Right kidney (tissue), 9 donors: ENCODE data around the gene XPNPEP3.
"Not testable (repeated sequence)": the region's sequence is repeated elsewhere in the genome, so short reads cannot be mapped to it uniquely, and the experiment has no call there.

Source experiments
- DNase-seq: peaks from one replicate; pipeline ENCODE4 v3.0.0-alpha.2; 2016
- long read RNA-seq, 8 donors: transcript quantifications; one replicate each; lab custom pipeline, GENCODE V29; 2026

XPNPEP3 gene
- long read RNA-seq, donor 1, partial matches to known transcripts = 0 of 1 reads
- long read RNA-seq, donor 1, other reads (novel, unspliced or antisense) = 0 of 1 reads
- long read RNA-seq, donor 2, partial matches to known transcripts = 0 of 4 reads
- long read RNA-seq, donor 2, other reads (novel, unspliced or antisense) = 0 of 4 reads
- long read RNA-seq, donor 3 = 0 reads
- long read RNA-seq, donor 4, partial matches to known transcripts = 0 of 1 reads
- long read RNA-seq, donor 4, other reads (novel, unspliced or antisense) = 0 of 1 reads
- long read RNA-seq, donor 5, partial matches to known transcripts = 0 of 4 reads
- long read RNA-seq, donor 5, other reads (novel, unspliced or antisense) = 0 of 4 reads
- long read RNA-seq, donor 6, transcript XPNPEP3-205 (3 exons, 1,418 nt) = major isoform, 5 of 5 reads
- long read RNA-seq, donor 6, partial matches to known transcripts = 0 of 5 reads
- long read RNA-seq, donor 6, other reads (novel, unspliced or antisense) = 0 of 5 reads
- long read RNA-seq, donor 7, full-length matches to known transcripts = 11 of 17 reads
- long read RNA-seq, donor 7, partial matches to known transcripts = 6 of 17 reads
- long read RNA-seq, donor 7, other reads (novel, unspliced or antisense) = 0 of 17 reads
- long read RNA-seq, donor 8, full-length matches to known transcripts = 7 of 13 reads
- long read RNA-seq, donor 8, partial matches to known transcripts = 0 of 13 reads
- long read RNA-seq, donor 8, other reads (novel, unspliced or antisense) = 6 of 13 reads

DNA sequence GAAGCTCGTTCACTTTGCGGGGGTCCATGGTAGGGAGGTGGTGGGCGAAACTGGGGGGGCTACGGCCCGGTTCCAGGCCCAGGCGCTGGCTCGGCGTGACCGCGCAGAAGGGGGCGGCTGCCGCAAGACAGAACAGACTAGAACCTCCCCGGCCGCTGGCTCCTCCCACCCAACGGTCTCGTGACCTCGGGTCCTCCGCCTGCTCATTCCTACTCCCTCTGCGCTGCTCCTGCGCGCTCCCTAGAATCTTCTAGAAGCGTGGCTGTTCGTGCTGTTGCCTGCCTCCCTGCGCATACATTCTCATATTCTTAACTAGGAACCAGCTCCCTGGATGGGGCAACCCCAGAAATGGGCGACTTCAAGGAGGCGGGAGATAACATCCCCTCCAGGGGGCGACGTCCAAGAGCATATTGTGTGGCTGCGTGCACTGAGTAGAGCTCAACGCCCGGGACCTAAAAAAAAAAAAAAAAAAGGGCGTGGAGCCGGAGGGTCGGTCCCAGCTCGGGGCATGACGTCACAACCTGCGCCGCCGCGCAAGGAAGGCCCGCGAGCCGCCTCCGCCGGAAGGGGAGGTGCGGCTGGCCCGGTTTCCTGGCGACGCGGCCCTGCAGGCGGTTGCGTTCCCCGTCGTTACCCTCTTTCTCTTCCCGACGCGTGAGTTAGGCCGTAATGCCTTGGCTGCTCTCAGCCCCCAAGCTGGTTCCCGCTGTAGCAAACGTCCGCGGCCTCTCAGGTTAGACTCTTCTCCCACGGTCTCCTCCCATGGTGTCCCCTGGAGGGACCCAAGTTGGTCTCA lies at the start of gene XPNPEP3, which contains the start of gene ST13:
XPNPEP3 (plus strand) TSS at position 636 of the 796 bp plus-strand sequence; CDS start at position 670, 34 bp downstream.
ST13 (minus strand) TSS at position 127 of the 796 bp plus-strand sequence; CDS start at position 28, 99 bp downstream.
- DNase-seq = peak; percentile 98

DNA sequence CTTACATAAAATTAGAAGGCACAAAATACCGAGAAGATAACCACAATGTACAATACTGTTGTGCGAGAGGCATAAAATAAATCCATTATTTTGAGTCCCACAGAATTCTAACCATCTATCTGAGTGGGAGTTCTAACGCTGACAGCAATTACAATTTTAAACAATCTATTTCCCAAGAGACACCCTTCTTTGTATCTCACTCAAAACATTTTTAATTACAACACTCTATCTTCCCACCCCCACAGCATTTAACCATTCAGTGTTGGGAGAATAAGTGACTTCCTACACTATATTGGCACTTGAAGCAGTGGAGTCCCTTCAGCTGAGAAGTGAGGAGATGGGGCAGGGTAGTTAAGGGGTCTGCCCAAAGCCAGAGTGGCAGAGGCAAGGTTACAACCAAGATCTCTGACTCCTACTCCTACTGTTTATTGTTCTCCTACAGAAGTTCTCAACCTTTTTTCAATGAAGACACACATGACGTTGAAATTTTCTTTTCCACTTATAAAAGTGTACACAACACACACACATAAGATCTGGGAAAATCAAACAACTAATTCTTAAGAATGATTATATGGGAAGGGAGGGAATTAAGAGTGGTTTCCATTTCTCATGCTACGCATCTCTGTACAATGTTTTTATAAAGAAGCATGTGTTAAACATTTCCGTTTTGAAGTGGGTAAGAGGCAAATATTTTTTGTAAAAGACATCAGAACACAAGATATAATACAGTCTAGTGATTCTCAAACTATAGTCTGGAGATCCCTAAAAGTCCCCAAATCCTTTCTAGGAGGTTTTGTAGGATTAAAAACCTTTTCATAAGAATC lies 48.7 kb upstream of the XPNPEP3 start:
- DNase-seq = no peak

DNA sequence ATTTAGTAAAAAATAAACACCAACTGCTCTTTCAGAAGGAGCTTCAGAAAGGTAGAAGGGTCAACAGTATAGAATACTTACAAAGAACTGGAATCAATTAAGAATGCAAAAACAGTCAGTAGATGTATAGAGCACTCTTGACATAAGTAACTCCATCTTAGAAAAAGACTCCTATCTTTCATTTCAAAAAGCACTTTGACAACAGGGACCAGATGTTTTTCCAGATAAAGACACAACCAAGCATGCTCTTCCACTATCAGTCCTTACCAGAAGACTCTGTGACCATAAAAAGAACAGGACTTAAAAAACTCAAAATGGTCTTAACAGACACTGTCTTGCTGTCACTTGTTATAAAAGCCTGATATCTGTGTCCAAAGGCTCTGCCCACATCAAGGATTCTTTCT lies 43.0 kb upstream of the XPNPEP3 start:
- no peak for DNase-seq

DNA sequence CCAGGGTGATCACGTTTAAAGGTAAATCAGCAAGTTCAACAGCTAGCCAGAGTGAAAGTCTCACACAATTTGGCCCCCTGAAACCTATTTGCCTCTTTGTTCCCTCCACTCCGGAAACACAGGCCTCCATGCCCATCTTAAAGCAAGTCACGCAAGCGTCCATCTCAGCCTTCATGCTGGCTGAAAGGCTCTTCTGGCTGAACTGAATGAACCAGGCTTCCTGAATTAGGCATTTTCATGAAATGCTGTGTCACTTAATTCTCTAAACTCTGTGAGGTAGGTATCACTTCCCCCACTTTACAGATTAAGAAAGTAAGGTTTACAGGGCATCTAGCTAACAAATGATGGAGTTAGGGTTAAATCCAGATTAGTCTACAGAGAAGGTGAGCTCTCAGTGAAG lies 39.2 kb upstream of the XPNPEP3 start:
- no peak for DNase-seq

DNA sequence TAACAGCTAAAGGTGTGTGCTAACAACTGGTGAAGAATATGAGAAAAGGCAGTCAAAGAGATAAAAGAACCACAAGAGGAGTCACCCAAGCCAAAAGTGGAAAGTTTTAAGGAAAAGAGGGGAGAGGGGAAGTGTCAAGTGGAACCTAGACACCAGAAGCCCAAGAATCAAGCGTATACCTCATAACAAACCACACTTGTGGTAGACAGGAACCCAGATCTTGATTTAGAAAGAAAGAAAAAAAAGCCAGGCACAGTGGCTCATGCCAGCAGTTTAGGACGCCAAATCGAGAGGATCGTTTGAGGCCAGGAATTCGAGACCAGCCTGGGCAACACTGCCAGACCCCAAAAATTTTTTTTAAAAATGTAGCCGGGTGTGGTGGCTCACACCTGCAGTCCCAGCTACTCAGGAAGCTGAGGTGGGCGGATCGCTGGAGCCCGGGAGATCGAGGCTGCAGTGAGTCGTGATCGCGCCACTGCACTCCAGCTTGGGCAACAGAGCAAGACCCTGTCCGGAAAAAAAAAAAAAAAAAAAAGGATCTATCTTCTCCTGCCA lies 38.7 kb upstream of the XPNPEP3 start:
- no peak for DNase-seq

DNA sequence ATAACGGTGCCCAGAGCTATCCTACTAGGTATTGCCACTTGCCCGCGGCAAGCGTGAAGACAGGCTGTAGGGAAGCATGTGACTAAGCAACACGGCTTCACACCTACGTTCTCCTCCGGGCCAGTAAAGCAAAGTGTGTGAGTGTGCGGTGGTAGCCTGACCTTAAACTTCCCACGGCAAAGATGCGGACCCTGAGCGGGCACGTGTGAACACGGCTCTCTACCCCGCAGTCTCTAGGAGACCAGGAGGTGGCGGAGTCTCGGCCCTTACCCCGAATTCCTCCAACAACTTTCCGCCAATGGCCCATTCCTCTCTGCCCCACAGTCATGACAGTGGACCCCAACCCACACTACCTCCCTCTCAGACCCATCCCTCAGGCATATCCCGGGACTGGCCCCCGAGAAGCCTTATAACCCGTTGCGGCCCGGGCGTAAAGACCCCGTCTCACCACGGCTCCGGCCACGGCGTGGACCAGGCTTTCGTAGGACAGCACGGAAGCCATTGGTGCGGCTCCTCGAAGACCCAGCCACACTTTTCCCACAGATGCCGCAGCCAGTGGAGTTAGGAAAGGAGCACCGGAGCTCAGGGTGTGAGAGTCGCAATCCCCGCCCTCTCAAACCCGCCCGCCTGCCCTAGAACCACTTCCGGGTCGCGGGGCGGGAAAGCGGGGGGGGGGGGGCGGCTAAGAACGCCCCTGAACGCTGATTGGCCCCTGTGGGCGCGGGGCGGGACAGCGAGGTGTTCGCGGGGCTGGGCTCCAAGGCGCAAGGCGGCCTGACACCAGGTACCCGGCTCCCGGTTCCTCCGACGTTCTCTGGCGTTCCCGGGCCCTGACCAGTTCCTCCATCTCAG lies 38.0 kb upstream of the XPNPEP3 start, which contains the start of gene SLC25A17:
SLC25A17 (minus strand) TSS at position 600 of the 852 bp plus-strand sequence; CDS start at position 502, 98 bp downstream.
- DNase-seq = peak; percentile 79

DNA sequence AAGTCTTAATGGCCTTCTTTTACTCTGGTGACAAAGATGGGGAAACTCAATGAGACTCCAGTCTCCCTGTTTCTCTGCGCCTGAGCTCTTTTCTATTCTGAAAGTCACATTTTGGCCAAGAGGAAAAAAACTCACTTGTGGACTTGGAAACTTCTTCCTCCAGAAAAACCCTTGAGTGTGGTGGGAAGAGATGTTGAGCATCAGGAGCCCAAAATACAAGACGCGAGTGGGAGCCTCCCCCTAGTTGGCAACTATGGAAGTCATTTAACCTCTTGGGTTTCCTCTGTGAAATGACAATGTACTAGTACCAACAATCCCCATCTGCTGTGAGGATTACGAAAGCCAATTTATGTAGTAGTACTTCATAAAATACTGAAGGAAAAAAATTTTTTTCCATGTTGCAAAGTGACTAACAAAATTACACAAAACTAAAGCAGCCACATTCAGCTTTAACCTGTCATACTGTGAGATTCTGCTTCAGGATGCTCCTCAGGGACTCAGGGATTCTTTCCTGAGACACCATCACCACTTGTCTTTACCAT lies 37.3 kb upstream of the XPNPEP3 start:
- DNase-seq = no peak

DNA sequence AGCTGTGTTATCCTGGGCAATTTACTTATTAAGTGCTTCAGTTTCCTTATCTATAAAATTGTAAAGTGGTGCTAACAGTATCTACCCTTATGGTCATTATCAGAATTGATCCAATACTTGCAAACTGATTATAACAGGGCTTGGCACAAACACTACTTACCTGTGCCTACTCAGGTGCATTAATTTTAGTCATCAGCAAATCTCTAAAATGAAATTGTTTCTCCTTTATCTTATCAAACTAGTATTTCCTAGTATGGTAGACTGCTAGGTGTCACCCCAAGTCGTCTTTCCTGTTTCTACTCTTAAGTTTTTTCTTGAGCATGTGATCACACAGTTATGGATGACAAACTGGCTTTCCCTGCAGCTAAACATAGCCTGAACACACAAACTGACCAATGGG lies 33.5 kb upstream of the XPNPEP3 start:
- no peak for DNase-seq

DNA sequence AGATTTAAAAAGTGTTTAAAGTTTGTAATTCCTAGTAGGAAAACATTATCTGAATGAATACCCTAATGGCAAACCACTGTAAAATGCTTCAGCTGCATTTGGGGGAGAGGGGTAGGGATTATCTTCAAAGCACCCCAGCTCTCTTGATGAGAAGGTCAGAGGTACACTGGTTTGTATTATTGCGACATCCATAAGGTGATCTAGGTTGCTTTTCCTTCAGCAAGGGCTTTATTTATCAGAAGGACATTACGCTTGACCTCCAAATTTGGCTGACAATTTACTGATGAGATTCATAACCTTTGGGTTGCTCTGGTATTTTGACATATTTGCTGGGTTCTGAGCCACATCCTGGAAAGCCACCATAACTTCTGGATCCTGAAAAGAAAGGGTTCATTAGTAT lies 30.7 kb upstream of the XPNPEP3 start:
- DNase-seq = not testable (repeated sequence)

DNA sequence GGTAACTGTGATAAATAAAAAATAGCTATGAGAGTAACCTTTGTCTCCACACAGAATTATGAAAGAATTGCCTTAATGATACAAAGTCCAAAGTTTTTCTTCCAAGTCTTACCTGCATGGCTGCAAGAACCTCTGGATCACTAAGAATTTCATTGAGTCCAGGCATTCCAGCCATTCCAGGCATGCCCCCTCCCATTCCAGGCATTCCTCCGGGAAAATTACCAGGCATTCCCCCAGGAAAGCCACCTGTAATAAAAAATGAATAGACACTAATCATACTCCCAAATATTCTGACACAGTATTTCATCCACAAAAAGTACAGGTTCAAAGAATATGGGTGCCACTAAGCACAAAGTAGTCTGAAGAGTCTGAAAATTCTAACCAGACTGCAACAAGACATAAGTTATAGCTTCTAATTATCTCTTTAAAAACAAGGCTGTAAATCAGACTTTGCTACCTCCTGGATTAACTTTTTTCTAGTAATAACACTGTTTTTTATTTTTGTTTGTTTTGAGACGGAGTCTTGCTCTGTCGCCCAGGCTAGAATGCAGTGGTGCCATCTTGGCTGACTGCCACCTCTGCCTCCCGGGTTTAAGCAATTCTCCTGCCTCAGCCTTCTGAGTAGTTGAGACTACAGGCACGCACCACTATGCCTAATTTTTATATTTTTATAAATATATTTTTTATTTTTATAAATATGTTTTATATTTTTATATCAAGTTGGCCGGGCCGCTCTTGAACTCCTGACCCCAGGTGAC lies 29.8 kb upstream of the XPNPEP3 start:
- no peak for DNase-seq

DNA sequence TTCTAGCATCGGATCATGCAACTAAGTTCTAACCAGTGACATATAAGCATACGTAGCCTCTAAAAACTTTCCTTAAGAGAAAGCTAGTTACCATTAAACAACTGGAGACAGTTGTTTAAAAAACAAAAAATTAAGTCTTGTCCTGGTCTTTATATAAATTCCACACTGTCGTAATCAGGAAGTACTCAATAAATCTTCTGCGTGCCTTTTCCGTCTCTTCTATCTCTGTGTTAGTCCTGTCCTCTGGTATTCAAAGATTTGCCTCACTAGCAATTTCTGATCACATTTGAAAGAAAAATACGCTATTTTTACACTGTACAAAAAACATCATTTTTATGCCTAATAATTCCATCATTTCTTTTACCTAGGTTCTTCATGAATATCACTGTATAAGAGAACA lies 27.8 kb upstream of the XPNPEP3 start:
- DNase-seq = no peak

DNA sequence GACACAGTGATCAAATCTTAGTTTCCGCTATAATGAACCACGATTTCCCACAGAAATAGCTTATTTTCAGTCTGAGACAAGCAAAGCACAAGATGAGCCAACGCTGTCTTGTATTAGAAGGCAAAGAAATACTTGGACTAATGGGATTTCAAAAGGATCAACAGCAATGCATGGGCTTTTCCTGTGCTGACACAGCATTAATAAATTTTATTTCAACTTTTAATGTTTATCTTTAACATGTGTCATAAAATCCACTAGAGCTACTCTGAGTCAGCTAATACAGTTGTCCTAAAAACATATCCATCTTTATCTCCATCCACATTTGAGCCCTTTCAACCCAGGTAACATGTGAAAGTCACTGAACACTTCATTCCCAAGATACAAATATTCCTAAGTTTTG lies 22.3 kb upstream of the XPNPEP3 start:
- no peak for DNase-seq

DNA sequence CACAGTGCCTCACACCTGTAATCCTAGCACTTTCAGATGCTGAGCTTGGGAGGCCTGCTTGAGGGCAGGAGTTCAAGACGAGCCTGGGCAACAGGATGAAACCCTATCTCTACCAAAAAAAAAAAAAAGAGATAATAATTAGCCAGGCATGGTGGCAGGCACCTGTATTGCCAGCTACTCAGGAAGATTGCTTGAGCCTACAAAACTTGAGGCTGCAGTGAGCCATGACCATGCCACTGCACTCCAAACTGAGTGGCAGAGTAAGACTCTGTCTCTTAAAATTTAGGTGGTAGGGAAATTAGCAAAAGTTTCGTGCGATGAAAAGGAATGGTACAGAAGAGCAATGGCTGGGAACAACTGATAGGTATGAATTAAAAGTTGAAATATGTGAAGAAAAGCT lies 18.5 kb upstream of the XPNPEP3 start:
- DNase-seq = no peak

DNA sequence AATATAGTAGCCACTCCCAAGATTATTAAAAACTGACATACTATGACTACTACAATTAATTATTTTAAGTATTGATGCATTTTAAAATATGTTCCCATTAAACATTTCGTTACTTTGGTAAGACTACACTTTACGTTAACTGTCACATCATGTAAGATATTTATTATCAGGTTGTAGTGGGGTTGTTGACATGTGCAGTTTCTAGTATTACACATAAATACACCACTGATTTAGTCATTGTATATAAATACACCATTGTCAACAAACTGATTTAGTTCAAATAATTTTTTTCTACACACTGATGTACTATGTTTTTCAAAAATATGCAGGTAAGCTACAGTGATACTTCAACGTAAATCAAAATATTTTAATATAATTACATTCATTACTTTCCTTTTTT lies 12.0 kb upstream of the XPNPEP3 start:
- no peak for DNase-seq

DNA sequence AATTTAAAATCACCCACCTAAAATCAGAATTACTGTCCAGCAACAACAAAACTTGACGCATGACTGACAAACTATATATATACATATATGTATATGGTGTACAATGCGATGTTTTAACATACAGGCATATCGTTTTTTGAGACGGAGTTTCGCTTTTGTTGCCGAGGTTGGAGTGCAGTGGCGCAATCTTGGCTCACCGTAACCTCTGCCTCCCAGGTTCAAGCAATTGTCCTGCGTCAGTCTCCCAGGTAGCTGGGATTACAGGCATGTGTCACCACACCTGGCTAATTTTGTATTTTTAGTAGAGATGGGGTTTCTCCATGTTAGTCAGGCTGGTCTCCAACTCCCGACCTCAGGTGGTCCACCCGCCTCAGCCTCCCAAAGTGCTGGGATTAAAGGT lies 11.1 kb upstream of the XPNPEP3 start:
- DNase-seq = not testable (repeated sequence)

DNA sequence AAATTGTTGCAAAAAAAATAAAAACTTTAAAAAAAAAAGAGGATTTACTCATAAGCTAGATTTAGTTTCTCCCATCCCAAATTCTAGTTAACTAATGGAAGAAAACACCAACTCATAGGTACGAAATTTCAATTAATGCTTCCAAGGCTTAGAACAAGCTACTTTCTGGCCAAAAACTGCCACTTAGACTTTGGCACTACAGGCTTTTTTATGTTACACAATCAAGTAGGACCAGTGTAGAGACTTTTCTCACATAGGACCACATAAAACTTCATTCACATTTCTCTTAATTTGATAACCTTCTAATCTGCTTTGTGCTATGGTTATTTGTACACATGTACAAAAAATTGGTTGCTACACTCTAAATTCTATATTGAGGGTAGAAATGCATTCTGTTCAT lies 3.6 kb upstream of the XPNPEP3 start:
- DNase-seq = no peak

DNA sequence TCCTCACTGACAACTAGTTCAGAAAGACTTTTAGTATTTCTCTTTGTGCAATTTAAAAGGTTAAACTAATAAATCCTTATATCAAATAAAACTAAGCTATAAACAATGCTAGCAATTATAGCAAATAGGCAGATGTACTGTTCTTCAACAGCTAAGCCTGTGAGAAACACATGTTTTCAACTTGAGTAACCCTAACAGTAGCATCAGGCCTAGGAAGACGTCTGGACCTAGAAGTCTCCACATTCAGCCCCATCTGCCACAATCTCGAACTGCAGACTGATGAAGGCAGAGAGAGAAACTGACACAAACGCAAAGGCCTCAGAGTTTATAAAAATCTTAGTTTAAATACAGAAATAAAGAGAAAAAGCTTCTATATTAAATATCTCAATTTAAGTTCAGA lies 3.0 kb upstream of the XPNPEP3 start:
- no peak for DNase-seq

DNA sequence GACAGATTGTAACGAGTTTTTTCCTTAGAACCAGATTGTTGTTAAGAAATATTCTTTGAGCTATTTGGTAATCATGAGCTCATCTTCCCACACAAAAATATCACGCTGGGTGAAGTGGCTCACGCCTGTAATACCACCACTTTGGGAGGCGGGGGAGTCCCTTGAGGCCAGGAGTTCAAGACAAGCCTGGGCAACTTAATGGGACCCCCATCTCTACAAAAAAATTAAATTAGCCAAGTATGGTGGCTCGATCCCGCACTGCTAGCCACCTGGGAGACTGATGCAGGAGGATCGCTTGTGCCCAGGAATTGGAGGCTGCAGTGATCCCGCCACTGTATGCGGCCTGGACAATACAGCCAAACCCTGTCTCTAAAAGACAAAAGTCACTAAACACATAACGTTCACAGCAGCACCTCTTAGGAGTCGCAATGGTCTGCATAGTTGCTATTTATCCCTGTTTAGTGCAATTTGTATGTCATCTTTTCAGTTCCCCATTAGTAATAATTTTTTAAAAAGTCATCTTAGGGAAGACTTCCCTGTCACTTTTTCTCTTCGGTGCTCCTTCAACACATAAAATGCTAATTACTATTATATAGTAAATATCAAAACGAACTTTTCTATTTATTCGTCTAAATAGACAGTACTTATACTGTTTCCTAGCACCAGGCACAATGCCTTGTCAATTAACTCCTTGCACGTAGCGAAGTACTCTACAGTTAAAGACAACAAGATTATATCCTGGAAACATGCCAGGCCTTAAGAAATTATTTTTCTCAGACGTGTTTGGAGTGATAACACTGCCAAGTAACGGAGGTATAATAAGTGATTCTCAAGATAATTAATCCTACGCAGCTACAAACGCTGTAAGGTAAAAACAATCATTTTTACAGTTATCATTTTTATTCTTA lies 1.6 kb upstream of the XPNPEP3 start:
- no peak for DNase-seq
